ENCODE data around the gene RAB3C.

DNA sequence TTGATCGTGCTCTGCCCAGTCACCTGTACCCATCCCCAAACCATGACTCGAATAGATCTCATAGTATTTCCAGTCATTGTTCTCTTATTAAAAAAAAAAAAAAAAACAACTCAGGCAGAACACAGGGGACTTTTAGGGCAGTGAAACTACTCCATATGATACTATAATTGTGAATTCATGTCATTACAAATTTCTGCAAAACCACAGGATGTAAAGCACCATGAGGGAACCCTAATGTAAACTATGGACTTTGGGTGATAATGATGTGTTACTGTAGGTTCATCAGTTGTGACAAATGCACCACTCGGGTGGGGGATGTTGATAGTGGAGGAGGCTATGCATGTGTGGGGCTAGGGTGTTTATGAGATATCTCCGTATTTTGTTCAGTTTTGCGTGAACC, 133.8 kb downstream of the RAB3C start:
- TF ChIP-seq, protein P1, sequence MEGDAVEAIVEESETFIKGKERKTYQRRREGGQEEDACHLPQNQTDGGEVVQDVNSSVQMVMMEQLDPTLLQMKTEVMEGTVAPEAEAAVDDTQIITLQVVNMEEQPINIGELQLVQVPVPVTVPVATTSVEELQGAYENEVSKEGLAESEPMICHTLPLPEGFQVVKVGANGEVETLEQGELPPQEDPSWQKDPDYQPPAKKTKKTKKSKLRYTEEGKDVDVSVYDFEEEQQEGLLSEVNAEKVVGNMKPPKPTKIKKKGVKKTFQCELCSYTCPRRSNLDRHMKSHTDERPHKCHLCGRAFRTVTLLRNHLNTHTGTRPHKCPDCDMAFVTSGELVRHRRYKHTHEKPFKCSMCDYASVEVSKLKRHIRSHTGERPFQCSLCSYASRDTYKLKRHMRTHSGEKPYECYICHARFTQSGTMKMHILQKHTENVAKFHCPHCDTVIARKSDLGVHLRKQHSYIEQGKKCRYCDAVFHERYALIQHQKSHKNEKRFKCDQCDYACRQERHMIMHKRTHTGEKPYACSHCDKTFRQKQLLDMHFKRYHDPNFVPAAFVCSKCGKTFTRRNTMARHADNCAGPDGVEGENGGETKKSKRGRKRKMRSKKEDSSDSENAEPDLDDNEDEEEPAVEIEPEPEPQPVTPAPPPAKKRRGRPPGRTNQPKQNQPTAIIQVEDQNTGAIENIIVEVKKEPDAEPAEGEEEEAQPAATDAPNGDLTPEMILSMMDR (IDR thresholded peaks at IDR 0.05): no peak
- TF ChIP-seq POLR2A (IDR thresholded peaks at IDR 0.05): no peak
